Glomerular endothelial cell (primary cell): ENCODE data around the gene SLC27A5. TPM values are rescaled to one million over a fixed set of nuclear protein-coding genes. Genes with fewer than 3 reads are reported as not detected.

Experiments used
- DNase-seq: peaks from one replicate; pipeline ENCODE4 v3.0.0-alpha.2; 2011; ENCODE audit warnings: low read depth, low spot score; ENCODE audit errors: extremely low read depth
- total RNA-seq: library from RNA; depleted of rRNA; stranded (reverse); fragments of >200 nt; gene quantifications from 2 replicates; pipeline ENCODE4 v1.2.3, GENCODE V29; 2015

Gene SLC27A5, protein sequence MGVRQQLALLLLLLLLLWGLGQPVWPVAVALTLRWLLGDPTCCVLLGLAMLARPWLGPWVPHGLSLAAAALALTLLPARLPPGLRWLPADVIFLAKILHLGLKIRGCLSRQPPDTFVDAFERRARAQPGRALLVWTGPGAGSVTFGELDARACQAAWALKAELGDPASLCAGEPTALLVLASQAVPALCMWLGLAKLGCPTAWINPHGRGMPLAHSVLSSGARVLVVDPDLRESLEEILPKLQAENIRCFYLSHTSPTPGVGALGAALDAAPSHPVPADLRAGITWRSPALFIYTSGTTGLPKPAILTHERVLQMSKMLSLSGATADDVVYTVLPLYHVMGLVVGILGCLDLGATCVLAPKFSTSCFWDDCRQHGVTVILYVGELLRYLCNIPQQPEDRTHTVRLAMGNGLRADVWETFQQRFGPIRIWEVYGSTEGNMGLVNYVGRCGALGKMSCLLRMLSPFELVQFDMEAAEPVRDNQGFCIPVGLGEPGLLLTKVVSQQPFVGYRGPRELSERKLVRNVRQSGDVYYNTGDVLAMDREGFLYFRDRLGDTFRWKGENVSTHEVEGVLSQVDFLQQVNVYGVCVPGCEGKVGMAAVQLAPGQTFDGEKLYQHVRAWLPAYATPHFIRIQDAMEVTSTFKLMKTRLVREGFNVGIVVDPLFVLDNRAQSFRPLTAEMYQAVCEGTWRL
- total RNA-seq, result 6.4 and 8.7 TPM in 2 replicates

- no peak for DNase-seq
These were observed at the start of gene SLC27A5 for GRCh38 chr19:58511353-58512208. Gene SLC27A5, minus strand, starts transcription at chr19:58511992. Its CDS starts 37 bp downstream, at chr19:58511955.

GRCh38 chr19:58560921-58561320 is 49.1 kb upstream of the SLC27A5 start:
- no peak for DNase-seq

DNA sequence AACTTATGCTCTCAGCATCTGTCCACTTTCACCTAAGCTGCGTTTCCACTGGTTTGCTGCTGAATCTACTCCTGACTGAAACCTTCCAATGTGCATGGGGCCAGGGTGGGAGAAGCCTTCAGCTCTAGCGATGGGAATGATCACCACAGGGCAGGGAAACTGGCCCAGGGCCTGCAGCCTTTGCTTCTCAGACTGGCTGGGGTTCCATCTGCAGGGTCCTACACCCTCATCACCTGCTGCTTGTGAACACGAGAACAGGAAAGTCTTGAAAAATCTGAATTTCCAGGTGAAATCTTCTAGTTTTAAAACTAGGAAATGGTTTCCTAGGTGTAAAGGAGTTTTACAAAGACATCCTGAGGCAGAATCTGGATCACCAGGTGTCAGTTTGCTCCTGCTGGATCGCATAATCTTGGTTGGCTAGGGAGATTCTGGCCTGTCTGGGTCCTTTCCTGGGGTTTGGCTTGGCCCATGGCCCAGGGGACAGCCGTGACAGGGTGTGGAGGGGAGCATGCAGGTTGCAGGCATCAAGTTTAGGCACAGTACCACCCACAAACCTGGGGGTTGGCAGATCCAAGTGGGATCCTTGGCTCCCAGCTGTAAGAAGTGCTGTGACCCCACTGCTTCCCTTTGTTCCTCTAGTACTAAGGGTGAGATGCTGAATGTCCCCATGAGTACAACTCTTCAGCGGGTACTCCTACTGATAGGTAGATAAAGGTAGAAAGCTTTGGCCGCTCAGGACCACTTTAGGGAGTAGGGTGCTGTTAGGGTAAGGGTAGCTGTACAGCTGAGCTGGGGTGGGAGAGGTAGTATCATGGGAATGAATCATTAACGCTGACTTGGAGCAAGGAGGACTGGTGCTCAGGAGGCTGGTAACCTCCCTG is 48.5 kb upstream of the SLC27A5 start:
- DNase-seq, result no peak

GRCh38 chr19:58559275-58560006 is 47.6 kb upstream of the SLC27A5 start:
- no peak for DNase-seq

DNA sequence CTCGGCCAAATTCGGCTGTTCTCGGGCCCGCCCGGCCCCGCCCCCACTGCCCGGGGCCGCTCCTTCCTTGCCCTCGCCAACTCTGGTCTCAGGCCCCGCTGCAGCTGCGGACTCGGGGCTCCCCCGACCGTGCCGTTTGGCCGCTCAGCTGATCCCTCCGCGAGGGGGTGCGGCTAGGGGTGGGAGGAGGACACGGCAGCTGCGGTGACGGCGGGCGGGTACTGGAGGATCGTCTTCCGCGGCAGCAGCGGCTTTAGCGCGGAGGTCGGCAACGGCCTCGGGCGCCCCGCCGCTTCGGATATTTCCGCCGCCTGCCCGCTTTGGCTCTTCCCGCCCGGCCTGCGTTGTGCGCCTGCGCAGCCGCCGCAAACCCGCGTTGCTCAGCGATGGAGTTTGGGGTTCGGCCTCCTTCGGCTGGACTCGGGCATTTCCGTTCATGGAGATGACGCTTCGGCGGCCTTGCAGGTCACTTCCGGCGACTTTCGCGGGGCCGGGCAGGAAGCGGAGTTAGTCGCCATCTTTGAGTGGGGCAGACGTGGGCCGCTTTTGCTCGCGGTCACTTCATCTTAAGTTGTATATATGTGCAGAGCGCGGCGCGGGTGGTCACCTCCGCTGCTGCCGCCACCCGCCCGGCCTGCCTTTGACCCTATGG is 47.0 kb upstream of the SLC27A5 start:
- DNase-seq, result peak; percentile 82

DNA sequence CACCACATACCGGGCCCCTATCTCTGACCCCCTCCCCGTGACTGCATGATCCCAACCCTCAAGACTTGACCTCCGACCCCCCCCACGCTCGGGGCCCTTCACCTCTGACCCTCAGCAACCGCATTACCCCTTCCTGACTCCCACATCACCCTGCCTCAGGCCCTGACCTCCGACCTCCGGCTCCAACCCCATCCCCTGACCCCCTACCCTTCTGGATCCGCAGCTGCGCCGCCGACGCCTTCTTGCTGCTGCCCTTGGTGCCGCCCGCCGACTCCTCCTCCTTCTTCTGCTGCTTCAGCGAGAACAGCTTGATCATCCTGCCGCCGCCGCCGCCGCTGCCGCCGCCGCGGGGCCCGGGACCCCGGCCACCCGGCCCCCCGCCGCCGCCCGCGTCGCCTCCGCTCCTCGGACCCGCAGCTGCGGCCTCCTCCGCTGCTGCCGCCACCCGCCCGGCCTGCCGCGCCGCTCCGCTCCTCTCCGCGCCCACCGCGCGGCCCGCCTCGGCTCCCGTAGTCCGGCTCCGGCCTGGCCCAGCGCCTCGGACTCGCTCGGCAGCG is 46.4 kb upstream of the SLC27A5 start, which contains the start of gene UBE2M:
Gene UBE2M, minus strand, starts transcription at position 546 of the 557 bp plus-strand sequence. Its CDS starts 230 bp downstream, at position 316.
- no peak for DNase-seq

GRCh38 chr19:58557221-58558065 is 45.7 kb upstream of the SLC27A5 start:
- no peak for DNase-seq

DNA sequence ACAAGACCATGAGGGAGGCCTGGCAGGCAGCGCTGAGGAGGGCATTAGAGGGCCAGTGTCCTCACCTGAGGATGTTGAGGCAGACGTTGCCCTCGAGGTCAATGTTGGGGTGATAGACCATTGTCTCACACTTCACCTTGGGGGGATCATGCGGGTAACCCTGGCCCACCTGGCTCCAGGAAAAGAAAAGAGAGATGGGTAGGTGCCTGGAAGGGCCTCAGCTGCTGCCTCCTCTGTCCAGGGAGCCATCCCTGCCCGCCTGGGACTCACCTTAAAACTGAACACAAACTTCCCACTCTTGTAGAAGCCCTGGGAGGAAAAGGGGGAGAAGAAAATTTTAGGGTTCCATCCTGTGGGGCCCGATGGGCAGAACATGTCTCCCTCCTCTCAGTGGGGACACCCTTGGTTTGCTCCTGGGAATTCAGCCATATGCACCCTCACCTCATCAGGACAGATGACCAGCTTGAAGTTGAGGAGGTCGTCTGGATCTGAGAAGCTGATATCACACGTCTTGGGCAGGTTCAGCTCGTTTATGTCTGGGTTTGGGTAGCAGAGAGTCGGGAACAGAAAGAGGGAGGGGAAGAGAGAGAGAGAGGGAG is 44.9 kb upstream of the SLC27A5 start:
- DNase-seq, result no peak

DNA sequence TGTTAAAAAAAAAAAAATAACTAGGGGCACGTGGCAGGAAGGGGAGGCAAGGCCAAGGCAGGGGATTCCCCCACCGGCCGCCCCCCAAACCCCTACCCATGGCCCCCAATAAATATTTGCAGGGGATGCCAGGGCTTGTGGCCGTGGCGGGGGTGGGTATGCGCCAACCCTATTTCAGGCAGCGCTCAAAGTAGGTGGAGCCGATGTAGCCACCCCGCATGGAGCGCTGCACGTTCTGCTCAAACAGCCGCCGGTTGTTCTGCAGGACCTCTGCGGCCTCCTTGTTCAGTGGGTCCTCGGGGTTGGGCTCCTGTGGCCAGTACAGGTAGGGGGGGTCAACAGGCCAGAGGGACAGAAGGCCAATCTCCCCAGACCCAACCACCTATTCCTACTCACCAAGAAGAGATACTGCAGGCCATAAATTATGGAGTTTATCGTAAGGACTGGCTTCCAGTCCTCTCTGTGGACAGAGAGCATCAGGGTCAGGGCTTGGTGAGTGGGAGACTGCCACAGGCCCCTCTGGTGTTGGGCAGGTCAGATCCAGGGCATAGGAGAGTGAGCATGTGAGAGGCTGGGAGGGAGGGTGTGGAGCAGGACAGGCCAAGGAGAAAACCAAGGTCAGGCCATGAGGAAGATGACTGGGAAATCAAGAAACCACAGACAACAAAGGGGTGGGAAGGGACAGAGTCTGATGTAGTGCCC is 44.3 kb upstream of the SLC27A5 start:
- DNase-seq, result no peak

DNA sequence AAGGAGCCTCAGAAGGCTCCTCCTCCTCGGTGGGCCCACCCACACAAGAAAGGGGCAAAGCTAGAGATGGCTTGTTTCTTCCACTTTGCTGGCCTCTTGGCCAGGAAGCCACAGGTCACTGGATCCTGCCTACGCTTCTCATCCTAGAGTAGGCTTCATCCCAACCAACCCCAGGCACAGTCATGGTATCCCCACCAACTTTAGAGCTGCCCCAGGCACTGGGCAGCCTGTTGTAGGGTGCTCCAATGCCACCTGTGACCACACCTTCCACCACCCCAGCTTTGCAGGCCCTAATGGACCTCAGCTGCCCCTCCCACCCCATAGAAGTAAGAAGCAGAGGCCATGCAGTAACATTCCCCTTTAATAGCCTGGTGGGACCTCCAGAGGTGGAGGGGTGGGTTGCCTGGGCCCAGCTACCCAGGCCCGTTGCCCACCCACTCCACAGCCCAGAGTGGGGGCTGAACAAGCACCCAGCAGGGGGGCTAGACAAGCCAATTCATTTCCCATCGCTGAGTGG is 43.6 kb upstream of the SLC27A5 start:
- no peak for DNase-seq

GRCh38 chr19:58554494-58555368 is 42.9 kb upstream of the SLC27A5 start, which contains the start of gene CHMP2A:
Gene CHMP2A, minus strand, starts transcription at chr19:58555105. Its CDS starts 893 bp downstream, at chr19:58554212.
- DNase-seq, result no peak

GRCh38 chr19:58553799-58554493 is 42.2 kb upstream of the SLC27A5 start:
- no peak for DNase-seq

DNA sequence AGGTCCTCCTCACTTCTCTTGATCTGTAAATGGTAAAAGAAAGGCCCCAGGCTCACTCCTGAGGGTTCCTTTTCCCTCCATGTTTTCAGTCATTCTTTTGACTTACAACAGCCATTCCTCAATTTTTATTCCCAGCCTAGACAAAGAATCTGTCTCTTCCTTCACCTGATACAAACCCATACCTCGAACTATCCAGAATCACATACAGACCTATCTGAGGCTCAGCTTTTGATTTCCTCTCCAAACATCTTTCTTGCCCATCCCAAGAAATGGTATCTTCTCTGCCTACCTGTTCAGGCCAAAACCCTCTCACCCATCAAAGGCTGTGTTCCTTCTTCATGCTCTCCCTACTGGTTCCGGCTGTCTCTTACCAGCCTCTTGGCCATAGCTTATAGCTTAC is 40.9 kb upstream of the SLC27A5 start:
- no peak for DNase-seq

DNA sequence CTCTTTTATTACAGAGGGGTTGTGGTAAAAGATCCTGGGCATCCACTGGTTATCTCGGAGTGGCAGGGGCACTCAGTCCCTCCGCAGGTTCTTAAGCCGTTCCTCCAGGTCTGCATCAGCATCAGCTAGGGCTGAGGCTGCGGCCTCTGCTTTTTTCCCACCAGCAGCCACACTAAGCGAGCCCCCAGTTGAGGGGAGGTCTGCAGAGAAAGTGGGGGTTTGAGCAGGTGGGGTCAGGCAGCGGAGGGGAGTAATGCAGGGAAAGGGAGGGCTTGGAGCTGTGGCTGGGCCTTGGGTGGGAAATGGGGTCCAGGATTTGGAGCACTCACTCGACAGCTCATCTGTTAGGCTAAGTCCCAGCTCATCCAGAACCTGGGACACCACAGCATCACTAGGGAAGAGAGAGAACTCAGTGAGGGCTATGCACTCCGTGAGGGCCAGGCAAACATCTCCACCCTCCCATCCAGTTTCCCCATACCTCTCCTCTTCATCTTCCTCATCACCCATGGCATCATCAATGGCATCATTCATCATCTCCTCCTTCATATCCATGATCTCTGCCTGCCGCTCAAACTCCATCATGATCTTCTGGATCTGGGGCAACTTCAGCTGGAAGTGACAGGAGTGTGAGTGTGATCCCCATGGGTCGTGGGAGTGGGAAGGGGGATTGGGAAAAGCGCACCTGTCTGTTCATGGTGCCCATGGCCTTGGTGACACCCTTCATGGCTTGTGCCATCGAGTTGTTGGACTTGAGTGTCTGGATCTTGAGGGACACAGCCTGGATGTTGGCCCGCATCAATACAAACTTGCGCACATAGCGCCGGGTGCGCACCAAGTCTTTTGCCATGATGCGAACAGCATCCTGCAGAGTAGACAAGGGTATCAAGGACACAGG is 40.0 kb upstream of the SLC27A5 start:
- DNase-seq, result no peak
